Stimulated activated CD8-positive, alpha-beta memory T cell treated with anti-CD3 and anti-CD28 coated beads, Interleukin-7, amount 100 ng/mL, for 24 hours (primary cell): ENCODE data around the gene PCDHGC5.

Experiments used
- DNase-seq: peaks from one replicate; pipeline ENCODE4 v3.0.0-alpha.2; 2020; ENCODE audit warnings: low read depth

PCDHGC5 gene

DNA sequence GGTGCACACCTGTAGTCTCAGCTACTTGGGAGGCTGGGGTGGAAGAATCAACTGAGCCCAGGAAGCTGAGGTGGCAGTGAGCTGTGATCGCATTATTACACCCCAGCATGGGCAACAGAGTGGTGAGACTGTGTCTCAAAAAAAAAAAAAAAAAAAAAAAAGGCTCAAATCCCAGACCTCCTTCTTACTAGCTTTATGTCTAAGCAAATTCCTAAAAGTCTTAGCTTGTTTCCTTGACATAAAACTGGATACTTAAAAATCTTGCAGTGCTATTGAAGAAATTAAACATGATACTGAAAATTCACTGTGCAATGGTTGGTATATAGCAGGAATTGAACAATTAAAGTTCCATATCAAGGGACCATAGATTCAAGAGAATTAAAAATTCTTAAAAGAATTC lies 45.0 kb downstream of the PCDHGC5 start:
- DNase-seq: no peak

- no peak for DNase-seq
These were observed 45.8 kb downstream of the PCDHGC5 start for GRCh38 chr5:141534492-141535213.
